Caco-2 (cell line): ENCODE results near the gene CDH16. TPM values are rescaled to one million over a fixed set of nuclear protein-coding genes. Genes with fewer than 3 reads are reported as not detected.

Experiments used
- BruUV-seq: library from RNA; stranded (reverse); fragments of 400-500 nt; replicated peaks from 2 replicates; lab custom pipeline; 2021; lab: Mats Ljungman, UMichigan
- CTCF ChIA-PET: fragments of 300-600 bp; sonication (Branson Sonifier 250); formaldehyde crosslinking; loops from one replicate; lab custom pipeline; 2022; ENCODE audit warnings: antibody characterized with exemption; lab: Charles Lee
- POLR2A ChIA-PET: fragments of 300-600 bp; sonication (Branson Sonifier 250); formaldehyde crosslinking; loops from one replicate; lab custom pipeline; 2022; ENCODE audit warnings: antibody characterized with exemption; lab: Charles Lee
- DNase-seq, 2 experiments: peaks; one replicate each; pipeline versions ENCODE4 v3.0.0 to v3.0.0-alpha.2; 2020 to 2022
- H3K27me3 ChIP-seq: replicated peaks from 2 replicates; pipeline ENCODE4 v1.6.0; 2011; ENCODE audit warnings: low read length; ENCODE audit not compliant: control insufficient read depth, insufficient read depth
- H3K36me3 ChIP-seq: 2 replicates; pipeline ENCODE4 v1.5.1; 2011; ENCODE audit warnings: low read length; ENCODE audit not compliant: control insufficient read depth, insufficient read depth
- H3K4me1 ChIP-seq: fragments of 250-450 bp; sonication (Bioruptor Pico); 2 replicates; pipeline ENCODE4 v1.5.1; 2020; ENCODE audit warnings: mild to moderate bottlenecking
- H3K4me3 ChIP-seq: 2 replicates; pipeline ENCODE4 v1.5.1; 2011; ENCODE audit warnings: low read depth, mild to moderate bottlenecking, control low read depth, low read length
- H3K9me3 ChIP-seq: fragments of 250-450 bp; sonication (Bioruptor Pico); 2 replicates; pipeline ENCODE4 v1.5.1; 2020; ENCODE audit warnings: mild to moderate bottlenecking, moderate library complexity
- H3K27ac Mint-ChIP-seq: one replicate; pipeline ENCODE4 v1.8.0; 2022; ENCODE audit warnings: mixed read lengths; ENCODE audit not compliant: unreplicated experiment
- H3K27me3 Mint-ChIP-seq: one replicate; pipeline ENCODE4 v1.8.0; 2022; ENCODE audit warnings: mixed read lengths; ENCODE audit not compliant: insufficient read depth, unreplicated experiment
- H3K36me3 Mint-ChIP-seq: one replicate; pipeline ENCODE4 v1.8.0; 2022; ENCODE audit warnings: mild to moderate bottlenecking, mixed read lengths; ENCODE audit not compliant: insufficient read depth, unreplicated experiment
- H3K4me1 Mint-ChIP-seq: one replicate; pipeline ENCODE4 v1.8.0; 2022; ENCODE audit warnings: low read depth, mixed read lengths; ENCODE audit not compliant: unreplicated experiment
- H3K4me3 Mint-ChIP-seq: one replicate; pipeline ENCODE4 v1.8.0; 2022; ENCODE audit warnings: mild to moderate bottlenecking, moderate library complexity, mixed read lengths; ENCODE audit not compliant: unreplicated experiment
- H3K9me3 Mint-ChIP-seq: one replicate; pipeline ENCODE4 v1.8.0; 2022; ENCODE audit warnings: mixed read lengths; ENCODE audit not compliant: unreplicated experiment
- CTCF ChIP-seq, 2 experiments: fragments of 200-600 bp in 1 of 2; IDR thresholded peaks; 1 replicate in 1 of 2; 2 replicates in 1 of 2; pipeline versions ENCODE4 v1.5.1 to v1.8.0; 2011 to 2022; ENCODE audit warnings: antibody characterized with exemption in 1 of 2, control low read depth in 1 of 2, inconsistent platforms in 1 of 2, low read depth in 1 of 2, low read length in 1 of 2, mild to moderate bottlenecking in 1 of 2, moderate library complexity in 1 of 2; ENCODE audit not compliant: insufficient read depth in 1 of 2, severe bottlenecking in 1 of 2, unreplicated experiment in 1 of 2
- intact Hi-C: fragments of 100-400 bp; cut with micrococcal nuclease; formaldehyde crosslinking; loops from one replicate; pipeline ENCODE4 v1.10.0; 2022; ENCODE audit not compliant: unreplicated experiment
- total RNA-seq: library from RNA; stranded (reverse); gene quantifications from 2 replicates; pipeline ENCODE4 v1.2.3, GENCODE V29; 2022

Gene CDH16
- total RNA-seq, 1 experiment from 2014 or later: 0.48 TPM

- BruUV-seq: no TSS peak
- Histone ChIP-seq H3K9me3 (no peaks in the 10 kb centered on the region), H3K4me1 (peaks cover 7% of the 10 kb centered on the region; the same call in 1 of the 2 replicates), H3K4me3 (no peak overlapping the region), H3K36me3 (no peaks in the 10 kb centered on the region), H3K27me3 (no peaks in the 10 kb centered on the region)
- peak overlapping the region; percentile 55 for H3K27ac Mint-ChIP-seq
- DNase-seq: no peak
- CTCF ChIA-PET: interaction anchor here (0.7 to 2.8 kb wide), 4 partner anchors 18 to 31 kb away, joined by 3 to 36 read pairs (median 4); no protein-coding TSS in a partner anchor
- peaks cover 5% of the 10 kb centered on the region for H3K27me3 Mint-ChIP-seq
- H3K4me3 Mint-ChIP-seq: peak overlapping the region; percentile 73
- H3K4me1 Mint-ChIP-seq: no peaks in the 10 kb centered on the region
- no peaks in the 10 kb centered on the region for H3K9me3 Mint-ChIP-seq
- no peaks in the 10 kb centered on the region for H3K36me3 Mint-ChIP-seq
- intact Hi-C loops: no loop called here
- no peak for TF ChIP-seq CTCF (IDR thresholded peaks at IDR 0.05; ENCODE audit: insufficient read depth in 1 of 2, low read depth in 1 of 2, low read length in 1 of 2, severe bottlenecking in 1 of 2, unreplicated experiment in 1 of 2)
- POLR2A ChIA-PET: no interaction called here
These were observed 7.7 kb upstream of the CDH16 start for GRCh38 chr16:66926171-66926947.

- no TSS peak for BruUV-seq
- ChIA-PET POLR2A (no interaction called here), CTCF (interaction anchor here (0.7 to 1.5 kb wide), 3 partner anchors 19 to 30 kb away, joined by 3 to 4 read pairs (median 3); no protein-coding TSS in a partner anchor)
- Histone ChIP-seq H3K9me3 (no peaks in the 10 kb centered on the region), H3K36me3 (no peaks in the 10 kb centered on the region), H3K4me3 (peak within 1 kb of the TSS; percentile 41), H3K27me3 (no peaks in the 10 kb centered on the region), H3K4me1 (peaks cover 7% of the 10 kb centered on the region; the same call in 1 of the 2 replicates)
- no peaks in the 10 kb centered on the region for H3K9me3 Mint-ChIP-seq
- H3K27me3 Mint-ChIP-seq: peaks cover 5% of the 10 kb centered on the region
- peak within 1 kb of the TSS; percentile 73 for H3K4me3 Mint-ChIP-seq
- DNase-seq: no peak
- no peaks in the 10 kb centered on the region for H3K4me1 Mint-ChIP-seq
- no peak for TF ChIP-seq CTCF (IDR thresholded peaks at IDR 0.05; ENCODE audit: insufficient read depth in 1 of 2, low read depth in 1 of 2, low read length in 1 of 2, severe bottlenecking in 1 of 2, unreplicated experiment in 1 of 2)
- no peaks in the 10 kb centered on the region for H3K36me3 Mint-ChIP-seq
- peak within 1 kb of the TSS; percentile 55 for H3K27ac Mint-ChIP-seq
- intact Hi-C loops: loop anchor here (1.0 kb wide), 1 partner anchor 30 kb away; no protein-coding TSS in a partner anchor
These were observed 6.7 kb upstream of the CDH16 start, which contains the start of gene RRAD for GRCh38 chr16:66925322-66925840. TSS of gene RRAD (minus strand) at chr16:66925535. CDS start at chr16:66925179, 356 bp downstream.

- ChIA-PET POLR2A (no interaction called here), CTCF (no interaction called here)
- Histone ChIP-seq H3K4me3 (peak overlapping the region; percentile 41), H3K36me3 (no peaks in the 10 kb centered on the region), H3K4me1 (peaks cover 7% of the 10 kb centered on the region; the same call in 1 of the 2 replicates), H3K9me3 (no peaks in the 10 kb centered on the region), H3K27me3 (no peaks in the 10 kb centered on the region)
- no peaks in the 10 kb centered on the region for H3K36me3 Mint-ChIP-seq
- H3K9me3 Mint-ChIP-seq: no peaks in the 10 kb centered on the region
- H3K4me1 Mint-ChIP-seq: no peaks in the 10 kb centered on the region
- H3K4me3 Mint-ChIP-seq: peak overlapping the region; percentile 73
- peaks cover 5% of the 10 kb centered on the region for H3K27me3 Mint-ChIP-seq
- H3K27ac Mint-ChIP-seq: no peak overlapping the region
- TF ChIP-seq CTCF (IDR thresholded peaks at IDR 0.05; ENCODE audit: insufficient read depth in 1 of 2, low read depth in 1 of 2, low read length in 1 of 2, severe bottlenecking in 1 of 2, unreplicated experiment in 1 of 2): peak; percentile 38 to 48
- intact Hi-C loops: loop anchor here (1.0 kb wide), 1 partner anchor 29 kb away; no protein-coding TSS in a partner anchor
- no TSS peak for BruUV-seq
- DNase-seq: peak in 1 of 2 experiments; percentile 76
These were observed 6.0 kb upstream of the CDH16 start for GRCh38 chr16:66924527-66925321.
